ENCODE results near the gene SLC23A2.

- TF ChIP-seq TAF1 (IDR thresholded peaks at IDR 0.05; ENCODE audit: borderline replicate concordance, insufficient read depth, low read length): no peak
- TF ChIP-seq REST (IDR thresholded peaks at IDR 0.05; ENCODE audit: insufficient read depth in 1 of 2, low read depth in 2 of 2, low read length in 2 of 2): no peak
- no peak for TF ChIP-seq POLR2AphosphoS5 (IDR thresholded peaks at IDR 0.05; ENCODE audit: low read depth, low read length)
- TF ChIP-seq SIN3A (IDR thresholded peaks at IDR 0.05; ENCODE audit: borderline replicate concordance, insufficient read depth, low read length): no peak
- TF ChIP-seq FOXP2 (optimal IDR thresholded peaks at IDR 0.05; ENCODE audit: borderline replicate concordance, extremely low read depth, extremely low read length, insufficient read depth): no peak
Measured at GRCh38 chr20:4989570-4989969, 11.7 kb downstream of the SLC23A2 start.

Data from PFSK-1 (cell line).